AG10803 (cell line): ENCODE data around the gene WWOX.
A peak's percentile ranks its signal among the peaks of the same experiment; 100 is the strongest.

Source experiments
- DNase-seq: peaks from one replicate; pipeline ENCODE4 v3.0.0; 2010; ENCODE audit warnings: low read depth
- H3K4me3 ChIP-seq: 2 replicates; pipeline ENCODE4 v1.5.1; 2011; ENCODE audit warnings: mild to moderate bottlenecking, low read length, control low read depth
- TF ChIP-seq, protein P1 (sequence below): conservative IDR thresholded peaks from 2 replicates; pipeline ENCODE4 v1.5.1; 2011; ENCODE audit warnings: mild to moderate bottlenecking, low read length, control low read depth, inconsistent platforms

WWOX gene

DNA sequence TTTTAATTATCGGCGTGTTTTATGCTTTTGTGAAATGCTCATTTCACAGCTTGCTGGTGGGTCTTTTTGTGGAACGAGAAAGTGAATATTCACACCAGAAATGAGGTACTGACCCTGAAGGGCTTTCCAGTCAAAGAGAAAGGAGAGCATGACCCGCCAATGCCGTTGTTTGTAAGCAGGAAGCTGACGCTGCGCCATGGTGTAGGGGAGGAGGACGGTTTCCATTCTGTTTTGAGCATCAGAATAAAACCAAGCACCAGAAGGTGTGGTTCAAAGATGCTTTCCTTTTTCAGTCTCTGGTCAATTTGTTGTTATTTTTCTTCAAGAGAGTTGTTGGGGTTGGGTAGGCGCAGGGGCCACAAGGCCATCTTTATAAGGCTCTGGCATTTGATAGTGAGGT is 669.3 kb downstream of the WWOX start:
- TF ChIP-seq, protein P1, sequence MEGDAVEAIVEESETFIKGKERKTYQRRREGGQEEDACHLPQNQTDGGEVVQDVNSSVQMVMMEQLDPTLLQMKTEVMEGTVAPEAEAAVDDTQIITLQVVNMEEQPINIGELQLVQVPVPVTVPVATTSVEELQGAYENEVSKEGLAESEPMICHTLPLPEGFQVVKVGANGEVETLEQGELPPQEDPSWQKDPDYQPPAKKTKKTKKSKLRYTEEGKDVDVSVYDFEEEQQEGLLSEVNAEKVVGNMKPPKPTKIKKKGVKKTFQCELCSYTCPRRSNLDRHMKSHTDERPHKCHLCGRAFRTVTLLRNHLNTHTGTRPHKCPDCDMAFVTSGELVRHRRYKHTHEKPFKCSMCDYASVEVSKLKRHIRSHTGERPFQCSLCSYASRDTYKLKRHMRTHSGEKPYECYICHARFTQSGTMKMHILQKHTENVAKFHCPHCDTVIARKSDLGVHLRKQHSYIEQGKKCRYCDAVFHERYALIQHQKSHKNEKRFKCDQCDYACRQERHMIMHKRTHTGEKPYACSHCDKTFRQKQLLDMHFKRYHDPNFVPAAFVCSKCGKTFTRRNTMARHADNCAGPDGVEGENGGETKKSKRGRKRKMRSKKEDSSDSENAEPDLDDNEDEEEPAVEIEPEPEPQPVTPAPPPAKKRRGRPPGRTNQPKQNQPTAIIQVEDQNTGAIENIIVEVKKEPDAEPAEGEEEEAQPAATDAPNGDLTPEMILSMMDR: no peak
- no peak overlapping the region for H3K4me3 ChIP-seq
- no peak for DNase-seq

DNA sequence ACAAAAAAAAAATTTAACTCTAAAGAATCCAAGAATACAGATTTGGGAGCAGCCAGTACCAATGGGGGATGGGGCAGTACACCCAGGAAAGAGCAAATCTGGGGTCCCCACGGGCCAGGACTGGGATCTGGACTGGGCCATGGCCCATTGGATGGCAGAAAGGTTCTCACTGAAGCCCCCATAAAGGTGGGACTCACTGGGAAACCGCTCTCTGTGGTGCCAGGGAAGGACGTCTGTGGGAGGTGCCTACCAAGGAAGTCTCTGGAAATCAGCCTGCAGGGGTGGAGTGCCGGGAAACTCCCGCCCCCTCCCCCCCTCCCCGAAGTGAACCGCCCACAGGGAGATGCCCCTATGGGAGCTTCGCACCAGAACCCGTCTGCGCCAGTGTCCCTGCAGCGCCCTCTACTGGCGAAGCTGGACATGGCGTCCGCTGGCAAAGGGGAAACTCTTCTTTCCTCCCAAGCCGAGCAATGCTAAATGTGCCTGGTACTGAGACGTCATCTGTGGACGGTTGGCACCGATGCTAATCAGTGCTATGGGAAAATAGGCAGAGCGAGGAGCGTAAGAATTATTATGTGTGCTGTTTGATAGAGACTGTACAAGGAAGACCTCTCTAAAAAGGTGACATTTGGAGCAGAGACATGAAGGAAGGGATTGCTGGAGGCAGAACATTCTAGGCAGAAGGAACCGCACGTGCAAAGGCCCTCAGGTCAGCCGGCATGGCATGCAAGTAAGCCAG is 671.1 kb downstream of the WWOX start:
- DNase-seq: peak; percentile 6
- TF ChIP-seq, protein P1: peak; percentile 52
- no peak overlapping the region for H3K4me3 ChIP-seq

DNA sequence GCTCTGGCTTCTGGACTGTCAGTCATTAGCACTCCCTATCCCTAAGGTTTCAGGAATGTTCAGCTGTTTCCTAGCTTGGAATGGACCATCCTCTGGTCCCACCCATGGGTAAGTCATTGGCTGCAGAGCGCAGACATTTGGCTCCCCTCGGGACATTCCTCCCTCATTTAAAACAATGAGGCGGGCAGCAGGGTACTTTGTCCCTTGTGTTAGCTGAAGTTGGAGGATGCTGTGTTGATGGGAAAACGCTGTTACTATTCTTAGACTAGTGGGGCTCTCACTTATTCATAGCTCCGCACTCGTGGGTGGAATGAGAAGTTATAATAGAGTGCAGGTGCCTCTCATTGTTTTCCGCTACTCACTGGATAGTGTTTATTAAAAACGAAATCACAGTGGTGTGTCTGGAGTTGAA is 673.8 kb downstream of the WWOX start:
- TF ChIP-seq, protein P1: no peak
- no peak overlapping the region for H3K4me3 ChIP-seq
- no peak for DNase-seq

DNA sequence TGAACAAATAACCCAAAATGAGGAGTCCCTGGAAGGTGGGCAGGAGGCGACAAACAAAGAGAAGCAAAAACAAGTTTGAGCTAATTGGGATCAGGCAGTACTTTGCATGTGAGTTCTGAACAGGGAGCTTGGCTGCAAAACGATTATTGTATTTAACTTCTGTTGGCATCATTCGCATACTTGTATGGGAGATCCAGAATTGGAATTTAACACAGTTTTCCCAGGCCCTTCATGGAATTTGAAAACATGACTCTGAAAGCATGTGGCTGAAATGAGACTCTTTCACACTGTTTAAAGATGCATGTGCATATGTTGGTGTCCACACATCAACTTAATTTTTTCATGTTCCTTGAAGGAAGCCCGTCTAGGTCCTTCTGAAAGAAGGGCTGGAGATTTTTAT is 674.3 kb downstream of the WWOX start:
- TF ChIP-seq, protein P1: no peak
- no peak for DNase-seq
- no peak overlapping the region for H3K4me3 ChIP-seq

DNA sequence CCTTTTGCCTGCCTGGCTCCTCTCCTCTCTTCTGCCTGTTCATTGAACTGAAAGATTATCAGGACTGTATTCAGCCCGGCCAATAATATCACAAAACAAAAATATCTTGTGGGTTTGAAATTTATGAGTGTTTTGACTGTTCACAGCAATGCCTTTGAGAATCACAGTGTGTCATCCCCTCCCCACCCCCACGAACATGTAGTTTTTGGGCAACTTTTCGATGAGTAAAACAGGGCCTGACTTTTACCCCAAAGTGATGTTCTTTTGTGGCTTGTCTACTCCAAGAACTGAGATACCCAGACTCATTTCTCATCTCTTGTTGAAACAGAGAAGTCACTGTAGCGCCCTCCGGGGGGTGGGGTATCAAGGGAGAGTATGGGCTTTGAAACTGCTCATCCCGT is 675.7 kb downstream of the WWOX start:
- no peak for DNase-seq
- TF ChIP-seq, protein P1: no peak

DNA sequence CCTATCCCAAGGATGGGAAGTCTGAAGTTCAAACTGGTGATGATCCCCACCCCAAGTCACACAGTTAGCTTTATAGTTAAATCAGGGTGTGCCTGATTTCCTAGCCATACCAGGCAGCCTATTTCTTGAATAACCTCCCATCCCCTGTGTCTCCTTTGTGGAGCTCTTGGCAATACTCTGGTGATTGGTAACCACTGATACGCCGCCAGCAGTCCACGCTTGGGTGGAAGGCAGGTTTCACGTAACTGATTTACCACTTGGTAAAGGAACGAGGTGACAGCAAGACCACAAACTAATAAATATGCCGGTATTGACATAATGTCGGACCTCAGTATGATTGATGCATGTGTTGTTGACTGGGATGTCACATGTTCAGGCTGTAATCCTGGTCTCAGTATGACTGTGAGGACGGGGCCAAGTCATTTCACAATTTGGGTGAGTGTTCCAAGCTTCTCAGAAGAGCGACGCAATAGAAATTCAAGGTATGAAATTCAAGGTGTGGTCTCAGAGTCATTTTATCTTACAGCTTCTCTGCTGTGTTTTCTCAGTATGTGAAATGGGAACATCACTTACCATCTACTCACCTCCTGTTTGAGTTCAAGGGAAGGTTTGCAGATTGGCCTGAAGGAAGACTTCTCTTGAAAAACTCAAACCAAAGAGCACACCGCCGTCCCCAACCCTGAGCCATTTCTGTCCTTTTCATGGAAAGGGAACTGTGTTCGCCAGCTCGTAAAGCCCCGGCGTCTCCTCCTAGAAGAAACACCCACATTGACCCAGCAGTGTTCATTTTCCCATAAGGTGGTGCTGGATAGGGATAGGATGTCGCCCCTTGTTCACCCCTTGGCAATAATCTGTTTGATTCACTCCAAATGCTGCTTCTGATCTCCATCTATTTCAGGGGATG is 678.9 kb downstream of the WWOX start:
- TF ChIP-seq, protein P1: no peak
- DNase-seq: no peak
- H3K4me3 ChIP-seq: no peak overlapping the region

More for the DNA sequence above, 675.7 kb downstream of the WWOX start:
- H3K4me3 ChIP-seq: no peak overlapping the region
